ENCODE measurements around the gene GHRH.

- TF ChIP-seq CTCF (IDR thresholded peaks at IDR 0.05) = no peak
- TF ChIP-seq EZH2 (IDR thresholded peaks at IDR 0.05; ENCODE audit: borderline replicate concordance, insufficient read depth, low read depth, low read length, poor library complexity, severe bottlenecking) = no peak
Measured at GRCh38 chr20:37240337-37241067, 21.1 kb downstream of the GHRH start.
